HCT116 (cell line): ENCODE results near the gene GPR146. TPM values are rescaled to one million over a fixed set of nuclear protein-coding genes. Genes with fewer than 3 reads are reported as not detected.

Experiments used
- ATAC-seq: fragments of 200-7000 bp; cut with Tn5 transposase; 2 replicates; pipeline ENCODE4 v1.9.1; 2020; ENCODE audit warnings: mild to moderate bottlenecking, moderate library complexity
- BruUV-seq: library from RNA; stranded (reverse); fragments of 400-500 nt; replicated peaks from 2 replicates; lab custom pipeline; 2021; lab: Mats Ljungman, UMichigan
- CTCF ChIA-PET: fragments of 300-600 bp; sonication (Branson Sonifier 250); formaldehyde crosslinking; loops from one replicate; lab custom pipeline; 2021; ENCODE audit warnings: antibody characterized with exemption; lab: Charles Lee
- POLR2A ChIA-PET: fragments of 300-600, 350-600 bp; sonication (Branson Sonifier 250); formaldehyde crosslinking; loops from one replicate; lab custom pipeline; 2021; ENCODE audit warnings: antibody characterized with exemption; lab: Charles Lee
- RAD21 ChIA-PET, 2 experiments: fragments of 300-600 bp; sonication (Branson Sonifier 250); formaldehyde crosslinking; loops; one replicate each; lab custom pipeline; 2023; ENCODE audit warnings: low total read pairs in 2 of 2; ENCODE audit not compliant: uncharacterized antibody in 2 of 2, unreplicated experiment in 2 of 2, low non-redundant PET in 1 of 2; lab: Charles Lee
- DNase-seq: peaks from one replicate; pipeline ENCODE4 v3.0.0-alpha.2; 2010; ENCODE audit warnings: low read depth, low spot score
- H2AFZ ChIP-seq: fragments of 200-600 bp; shearing (Covaris generic), sonication (generic); 2 replicates; pipeline ENCODE4 v1.6.1; 2017; ENCODE audit warnings: low read depth, mixed run types, mixed read lengths, antibody characterized with exemption, low read length; ENCODE audit not compliant: poor library complexity, severe bottlenecking
- H3K27ac ChIP-seq: 2 replicates; pipeline ENCODE4 v1.5.1; 2012; ENCODE audit warnings: low read depth, low read length
- H3K27me3 ChIP-seq: fragments of 200-600 bp; sonication (generic); 2 replicates; pipeline ENCODE4 v1.6.1; 2016; ENCODE audit warnings: mixed run types, low read length, mixed read lengths; ENCODE audit not compliant: insufficient read depth
- H3K36me3 ChIP-seq, 2 experiments: fragments of 200-500 bp in 1 of 2; fragments of 200-600 bp in 1 of 2; sonication (Bioruptor generic) in 1 of 2; sonication (generic) in 1 of 2; 2 replicates each; pipeline versions ENCODE4 v1.5.1 to v1.6.1; 2014 to 2016; ENCODE audit warnings: low read length in 2 of 2, inconsistent platforms in 1 of 2, mixed read lengths in 1 of 2, mixed run types in 1 of 2; ENCODE audit not compliant: insufficient read depth in 2 of 2, control insufficient read depth in 1 of 2
- H3K4me1 ChIP-seq, 2 experiments: fragments of 200-600 bp in 1 of 2; sonication (generic) in 1 of 2; 2 replicates each; pipeline versions ENCODE4 v1.5.1 to v1.6.1; 2012 to 2017; ENCODE audit warnings: low read length in 2 of 2, inconsistent platforms in 1 of 2, mild to moderate bottlenecking in 1 of 2, mixed read lengths in 1 of 2, mixed run types in 1 of 2, moderate library complexity in 1 of 2; ENCODE audit not compliant: insufficient read depth in 2 of 2, control insufficient read depth in 1 of 2
- H3K4me2 ChIP-seq: fragments of 200-600 bp; sonication (generic); 2 replicates; pipeline ENCODE4 v1.6.1; 2017; ENCODE audit warnings: mixed run types, low read length, mixed read lengths
- H3K4me3 ChIP-seq, 2 experiments: fragments of 200-600 bp in 1 of 2; sonication (generic) in 1 of 2; replicated peaks in 1 of 2; 2 replicates each; pipeline ENCODE4 v1.5.1; 2011 to 2016; ENCODE audit warnings: low read length in 2 of 2, control low read depth in 1 of 2, low read depth in 1 of 2, mild to moderate bottlenecking in 1 of 2, mixed read lengths in 1 of 2, mixed run types in 1 of 2
- H3K79me2 ChIP-seq: fragments of 200-600 bp; sonication (generic); 2 replicates; pipeline ENCODE4 v1.6.1; 2017; ENCODE audit warnings: mild to moderate bottlenecking, mixed run types, low read length, moderate library complexity, mixed read lengths; ENCODE audit not compliant: insufficient read depth
- H3K9ac ChIP-seq: fragments of 200-600 bp; sonication (generic); 2 replicates; pipeline ENCODE4 v1.6.1; 2016; ENCODE audit warnings: low read length, mixed read lengths
- H3K9me2 ChIP-seq: fragments of 200-600 bp; sonication (generic), shearing (Covaris generic); 2 replicates; pipeline ENCODE4 v1.6.1; 2017; ENCODE audit warnings: mixed run types, mild to moderate bottlenecking, moderate library complexity; ENCODE audit not compliant: insufficient read depth
- H3K9me3 ChIP-seq, 2 experiments: fragments of 200-500 bp in 1 of 2; fragments of 200-600 bp in 1 of 2; sonication (Bioruptor generic) in 1 of 2; sonication (generic) in 1 of 2; 2 replicates each; pipeline ENCODE4 v1.6.1; 2014 to 2017; ENCODE audit warnings: low read length in 2 of 2, mixed read lengths in 2 of 2, inconsistent platforms in 1 of 2, low read depth in 1 of 2, mild to moderate bottlenecking in 1 of 2, mixed run types in 1 of 2, moderate library complexity in 1 of 2; ENCODE audit not compliant: control insufficient read depth in 1 of 2, insufficient read depth in 1 of 2
- H4K20me1 ChIP-seq: fragments of 200-600 bp; sonication (generic), shearing (Covaris generic); 2 replicates; pipeline ENCODE4 v1.6.1; 2017; ENCODE audit warnings: mixed run types, mild to moderate bottlenecking, moderate library complexity; ENCODE audit not compliant: insufficient read depth
- CBX3 ChIP-seq: IDR thresholded peaks from 2 replicates; pipeline ENCODE4 v1.6.1; 2012; ENCODE audit warnings: low read depth
- CTCF ChIP-seq, 3 experiments: fragments of 200-600 bp in 1 of 3; sonication (generic) in 1 of 3; IDR thresholded peaks in 2 of 3; conservative IDR thresholded peaks in 1 of 3; 2 replicates each; pipeline ENCODE4 v1.5.1; 2012 to 2017; ENCODE audit warnings: low read depth in 2 of 3, low read length in 2 of 3, antibody characterized with exemption in 1 of 3, borderline replicate concordance in 1 of 3, control low read depth in 1 of 3, mild to moderate bottlenecking in 1 of 3, mixed read lengths in 1 of 3, mixed run types in 1 of 3, moderate library complexity in 1 of 3; ENCODE audit not compliant: insufficient read depth in 1 of 3
- EZH2phosphoT487 ChIP-seq: fragments of 200-600 bp; IDR thresholded peaks from 2 replicates; pipeline ENCODE4 v1.6.1; 2018; ENCODE audit warnings: antibody characterized with exemption, borderline replicate concordance
- JUND ChIP-seq: IDR thresholded peaks from 2 replicates; pipeline ENCODE4 v1.6.1; 2012
- MAX ChIP-seq: IDR thresholded peaks from 2 replicates; pipeline ENCODE4 v1.6.1; 2012
- TCF7L2 ChIP-seq: IDR thresholded peaks from 2 replicates; pipeline ENCODE4 v1.7.0; 2011; ENCODE audit warnings: borderline replicate concordance, inconsistent platforms; ENCODE audit not compliant: insufficient read depth, insufficient read length; ENCODE audit errors: extremely low read depth
- intact Hi-C: fragments of 100-400 bp; cut with micrococcal nuclease; formaldehyde crosslinking; loops from 2 replicates; pipeline ENCODE4 v1.10.0; 2022
- total RNA-seq: library from RNA; stranded (reverse); gene quantifications from one replicate; pipeline ENCODE4 v1.2.1, GENCODE V29; 2021; ENCODE audit not compliant: unreplicated experiment

The GPR146 gene
- total RNA-seq, 1 experiment from 2014 or later, result 2.4 TPM

GRCh38 chr7:1093916-1094508, 49.7 kb downstream of the GPR146 start:
- no peak overlapping the region for H2AFZ ChIP-seq
- ChIA-PET CTCF (no interaction called here), POLR2A (no interaction called here), RAD21 (no interaction called here)
- no peaks in the 10 kb centered on the region for H3K9me2 ChIP-seq
- ATAC-seq (no peak), DNase-seq (no peak)
- H3K36me3 ChIP-seq, result 0 out of 4 replicates have a peak, but pooled peaks cover 0 to 2% of the 10 kb centered on the region in 2 experiments
- H3K79me2 ChIP-seq, result peaks cover 15% of the 10 kb centered on the region; the same call in 1 of the 2 replicates
- H3K9ac ChIP-seq, result no peak overlapping the region
- intact Hi-C loops, result no loop called here
- H4K20me1 ChIP-seq, result no peaks in the 10 kb centered on the region
- H3K27ac ChIP-seq, result no peak overlapping the region
- H3K4me2 ChIP-seq, result no peak overlapping the region
- TF ChIP-seq CBX3, result no peak
- no peaks in the 10 kb centered on the region for H3K27me3 ChIP-seq
- H3K4me1 ChIP-seq, result peaks cover 0 to 4% of the 10 kb centered on the region in 2 experiments; a peak in 2 of 4 replicates
- no TSS peak for BruUV-seq
- H3K4me3 ChIP-seq, result no peak overlapping the region
- H3K9me3 ChIP-seq, result no peaks in the 10 kb centered on the region

- H2AFZ ChIP-seq, result no peak overlapping the region
- H4K20me1 ChIP-seq, result no peaks in the 10 kb centered on the region
- no peaks in the 10 kb centered on the region for H3K27me3 ChIP-seq
- H3K9me3 ChIP-seq, result no peaks in the 10 kb centered on the region
- H3K36me3 ChIP-seq, result 0 out of 4 replicates have a peak, but pooled peaks cover 0 to 2% of the 10 kb centered on the region in 2 experiments
- H3K4me1 ChIP-seq, result no peaks in the 10 kb centered on the region
- peaks cover 18% of the 10 kb centered on the region; the same call in 1 of the 2 replicates for H3K79me2 ChIP-seq
- ChIA-PET POLR2A (no interaction called here), CTCF (no interaction called here), RAD21 (no interaction called here)
- no peaks in the 10 kb centered on the region for H3K9me2 ChIP-seq
- no TSS peak for BruUV-seq
- H3K4me3 ChIP-seq, result no peak overlapping the region
- TF ChIP-seq TCF7L2, result no peak
- TF ChIP-seq MAX, result no peak
- no peak for TF ChIP-seq EZH2phosphoT487
- TF ChIP-seq CTCF (IDR thresholded peaks at IDR 0.05 in 2 of 3, conservative IDR thresholded peaks at IDR 0.05 in 1 of 3; ENCODE audit: borderline replicate concordance in 1 of 3, insufficient read depth in 1 of 3, low read depth in 2 of 3, low read length in 2 of 3), result no peak
- no peak for TF ChIP-seq JUND
- intact Hi-C loops, result no loop called here
- no peak for DNase-seq
- H3K9ac ChIP-seq, result no peak overlapping the region
- ATAC-seq, result no peak
- no peak overlapping the region for H3K4me2 ChIP-seq
- no peak overlapping the region for H3K27ac ChIP-seq
These were observed 50.5 kb downstream of the GPR146 start for GRCh38 chr7:1094870-1095269.
